ENCODE results near the gene NXPH2.
"Not testable (repeated sequence)": the region's sequence is repeated elsewhere in the genome, so short reads cannot be mapped to it uniquely, and the experiment has no call there.

Gene NXPH2

GRCh38 chr2:138760676-138761075, 19.5 kb downstream of the NXPH2 start:
- in situ Hi-C loops (cut with HindIII; ENCODE audit: low sequenced_read_pairs) = no loop called here

GRCh38 chr2:138757384-138757783, 22.8 kb downstream of the NXPH2 start:
- in situ Hi-C loops (cut with HindIII; ENCODE audit: low sequenced_read_pairs) = no loop called here

GRCh38 chr2:138752197-138752956, 27.8 kb downstream of the NXPH2 start:
- in situ Hi-C loops (cut with HindIII; ENCODE audit: low sequenced_read_pairs) = no loop called here

- in situ Hi-C loops (cut with HindIII; ENCODE audit: low sequenced_read_pairs) = no loop called here
Observed at GRCh38 chr2:138744713-138745112, 35.5 kb downstream of the NXPH2 start.

- in situ Hi-C loops (cut with HindIII; ENCODE audit: low sequenced_read_pairs) = no loop called here
Observed at GRCh38 chr2:138742441-138743057, 37.6 kb downstream of the NXPH2 start.

- in situ Hi-C loops (cut with HindIII; ENCODE audit: low sequenced_read_pairs) = no loop called here
Observed at GRCh38 chr2:138741851-138742250, 38.3 kb downstream of the NXPH2 start.

GRCh38 chr2:138737009-138737554, 43.1 kb downstream of the NXPH2 start:
- in situ Hi-C loops (cut with HindIII; ENCODE audit: low sequenced_read_pairs) = not testable (repeated sequence)

GRCh38 chr2:138732651-138733050, 47.5 kb downstream of the NXPH2 start:
- in situ Hi-C loops (cut with HindIII; ENCODE audit: low sequenced_read_pairs) = no loop called here

- in situ Hi-C loops (cut with HindIII; ENCODE audit: low sequenced_read_pairs) = no loop called here
Observed at GRCh38 chr2:138730497-138731030, 49.6 kb downstream of the NXPH2 start.

- in situ Hi-C loops (cut with HindIII; ENCODE audit: low sequenced_read_pairs) = no loop called here
Observed at GRCh38 chr2:138727956-138728355, 52.2 kb downstream of the NXPH2 start.

GRCh38 chr2:138726681-138727080, 53.5 kb downstream of the NXPH2 start:
- in situ Hi-C loops (cut with HindIII; ENCODE audit: low sequenced_read_pairs) = no loop called here

- in situ Hi-C loops (cut with HindIII; ENCODE audit: low sequenced_read_pairs) = no loop called here
Observed at GRCh38 chr2:138724729-138725459, 55.3 kb downstream of the NXPH2 start.

GRCh38 chr2:138724327-138724726, 55.9 kb downstream of the NXPH2 start:
- in situ Hi-C loops (cut with HindIII; ENCODE audit: low sequenced_read_pairs) = no loop called here

GRCh38 chr2:138723196-138723987, 56.8 kb downstream of the NXPH2 start:
- in situ Hi-C loops (cut with HindIII; ENCODE audit: low sequenced_read_pairs) = no loop called here

- in situ Hi-C loops (cut with HindIII; ENCODE audit: low sequenced_read_pairs) = no loop called here
Observed at GRCh38 chr2:138722316-138722715, 57.9 kb downstream of the NXPH2 start.

GRCh38 chr2:138720035-138720838, 60.0 kb downstream of the NXPH2 start:
- in situ Hi-C loops (cut with HindIII; ENCODE audit: low sequenced_read_pairs) = no loop called here

GRCh38 chr2:138718405-138718804, 61.8 kb downstream of the NXPH2 start:
- in situ Hi-C loops (cut with HindIII; ENCODE audit: low sequenced_read_pairs) = no loop called here

- in situ Hi-C loops (cut with HindIII; ENCODE audit: low sequenced_read_pairs) = no loop called here
Observed at GRCh38 chr2:138716183-138716582, 64.0 kb downstream of the NXPH2 start.

GRCh38 chr2:138713504-138713903, 66.7 kb downstream of the NXPH2 start:
- in situ Hi-C loops (cut with HindIII; ENCODE audit: low sequenced_read_pairs) = no loop called here

GRCh38 chr2:138713069-138713496, 67.1 kb downstream of the NXPH2 start:
- in situ Hi-C loops (cut with HindIII; ENCODE audit: low sequenced_read_pairs) = no loop called here
